T-helper 2 cell (primary cell): ENCODE results near the gene GFOD2.
A peak's percentile ranks its signal among the peaks of the same experiment; 100 is the strongest.
"Not testable (repeated sequence)": the region's sequence is repeated elsewhere in the genome, so short reads cannot be mapped to it uniquely, and the experiment has no call there.

Experiments
- DNase-seq, 5 experiments: peaks; one replicate each; pipeline versions ENCODE4 v3.0.0 to v3.0.0-alpha.2; 2012 to 2022

The GFOD2 gene

DNA sequence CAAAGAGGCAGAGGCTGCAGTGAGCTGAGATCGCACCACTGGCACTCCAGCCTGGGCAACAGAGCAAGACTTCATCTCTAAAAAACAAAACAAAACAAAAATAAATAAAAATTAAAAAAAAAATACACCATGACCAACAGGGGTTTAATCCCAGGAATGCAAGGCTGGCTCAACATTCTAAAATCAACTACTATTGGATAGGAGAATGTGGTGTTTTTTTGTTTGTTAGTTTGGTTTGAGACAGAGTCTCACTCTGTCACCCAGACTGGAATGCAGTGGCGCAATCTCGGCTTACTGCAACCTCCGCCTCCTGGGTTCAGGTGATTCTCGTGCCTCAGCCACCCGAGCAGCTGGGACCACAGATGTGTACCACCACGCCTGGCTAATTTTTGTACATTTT is 19.9 kb downstream of the GFOD2 start:
- DNase-seq = peak in 1 of 5 experiments; percentile 13

DNA sequence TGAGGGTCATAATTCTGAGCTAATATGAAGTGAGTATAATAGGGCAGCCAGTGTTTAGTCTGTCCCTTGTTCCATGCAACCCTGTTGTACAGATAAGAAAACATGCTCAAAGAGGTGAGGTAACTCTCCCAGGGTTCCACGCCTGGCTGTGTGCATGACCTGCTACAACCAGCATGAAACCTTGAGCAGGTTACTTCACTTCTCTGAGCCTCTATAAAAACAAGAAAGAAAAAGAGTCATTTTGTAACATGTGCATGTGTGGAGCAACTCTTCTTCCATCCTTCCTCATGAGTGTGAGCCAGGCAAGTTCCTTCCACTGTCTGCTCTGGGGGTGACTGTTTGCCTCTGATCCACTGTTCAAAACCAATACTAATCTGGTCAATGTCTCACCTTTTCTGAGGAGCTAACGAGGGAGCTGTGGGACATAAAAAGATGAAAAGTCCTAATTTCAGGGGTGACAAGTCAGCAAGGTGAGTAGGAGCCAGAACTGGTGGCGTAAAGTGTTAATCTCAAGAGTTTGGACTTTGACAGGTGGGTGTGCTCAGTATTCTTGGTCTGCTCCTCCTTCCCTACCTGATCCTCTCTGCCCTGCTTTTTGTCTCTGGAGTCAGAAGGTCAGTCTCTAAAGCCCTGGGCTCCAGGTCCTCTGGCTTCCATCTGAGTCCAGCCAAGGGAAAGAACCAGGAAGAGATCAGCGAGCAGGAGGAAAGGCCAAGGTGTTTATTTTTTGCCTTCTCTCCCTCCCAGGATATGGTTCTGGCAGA is 21.5 kb downstream of the GFOD2 start:
- no peak for DNase-seq

DNA sequence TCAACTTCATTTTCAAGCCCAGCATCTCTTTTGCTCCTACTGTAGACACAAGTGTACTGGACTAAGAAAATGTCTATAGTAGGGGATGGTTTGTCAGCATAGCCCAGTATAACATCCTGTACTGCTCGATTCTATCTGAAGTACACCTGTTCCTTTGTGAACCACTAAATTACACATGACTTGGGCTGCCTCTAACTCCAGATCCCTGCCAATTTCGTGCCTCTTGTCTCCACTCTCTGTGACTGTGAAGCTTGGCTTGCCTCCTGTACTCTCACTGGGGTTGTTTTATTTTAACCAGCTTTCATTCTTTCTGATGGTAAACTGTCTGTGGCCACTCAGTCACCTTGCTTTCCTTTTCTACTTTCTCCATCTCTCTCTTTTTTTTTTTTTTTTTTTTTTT is 24.5 kb downstream of the GFOD2 start:
- no peak for DNase-seq

DNA sequence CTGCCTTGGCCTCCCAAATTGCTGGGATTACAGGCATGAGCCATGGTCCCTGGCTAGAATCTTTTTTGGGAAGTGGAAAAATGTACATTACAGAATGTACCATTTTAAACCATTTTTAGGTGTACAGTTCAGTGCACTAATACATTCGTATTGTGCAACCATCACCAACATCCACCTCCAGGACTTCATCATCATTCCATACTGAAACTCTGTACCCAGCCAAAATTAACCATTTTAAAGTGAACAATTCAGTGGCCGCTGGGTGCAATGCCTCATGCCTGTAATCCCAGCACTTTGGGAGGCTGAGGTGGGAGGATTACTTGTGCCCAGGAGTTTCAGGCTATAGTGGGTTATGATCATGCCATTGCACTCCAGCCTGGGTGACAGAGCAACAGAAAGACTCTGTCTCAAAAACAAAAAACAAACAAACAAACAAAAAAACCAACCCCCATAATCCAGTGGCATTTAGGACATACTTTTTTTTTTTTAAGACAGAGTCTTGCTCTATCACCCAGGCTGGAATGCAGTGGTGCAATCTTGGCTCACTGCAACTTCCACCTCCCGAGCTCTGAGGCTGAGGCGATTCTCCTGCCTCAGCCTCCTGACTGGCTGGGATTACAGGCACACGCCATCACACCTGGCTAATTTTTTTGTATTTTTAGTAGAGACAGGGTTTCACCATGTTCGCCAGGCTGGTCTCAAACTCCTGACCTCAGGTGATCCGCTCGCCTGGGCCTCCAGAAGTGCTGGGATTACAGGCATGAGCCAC is 25.4 kb downstream of the GFOD2 start:
- not testable (repeated sequence) for DNase-seq

DNA sequence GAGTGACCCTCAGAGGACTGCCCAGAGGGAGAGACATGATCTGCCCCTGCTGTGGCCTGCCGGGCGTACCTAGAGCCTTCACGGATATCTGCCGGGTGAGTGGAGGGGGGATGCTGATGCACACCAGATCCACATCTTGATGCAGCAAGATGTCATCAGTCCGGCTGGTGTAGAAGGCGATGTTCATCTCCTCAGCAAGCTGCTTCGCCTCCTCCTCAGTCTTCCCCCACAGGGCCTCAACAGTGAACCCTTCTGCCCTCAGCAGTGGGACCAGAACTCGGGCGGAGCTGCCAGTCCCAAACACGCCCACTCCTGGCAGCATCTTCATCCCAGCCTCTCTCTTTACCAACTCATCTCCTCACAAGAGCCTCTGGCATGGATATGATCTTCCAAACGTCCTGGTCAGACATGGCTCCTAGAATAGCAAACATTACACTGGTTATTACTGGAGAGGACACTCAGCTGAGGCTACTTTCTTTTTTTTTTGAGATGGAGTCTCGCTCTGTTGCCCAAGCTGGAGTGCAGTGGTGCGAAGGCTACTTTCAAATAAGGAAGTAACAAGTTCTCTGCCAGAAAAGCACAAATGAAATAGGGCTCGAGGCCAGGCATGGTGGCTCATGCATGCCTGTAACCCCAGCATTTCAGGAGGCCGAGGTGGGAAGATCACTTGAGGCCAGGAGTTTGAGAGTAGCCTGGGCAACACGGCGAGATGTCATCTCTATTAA is 33.6 kb downstream of the GFOD2 start:
- DNase-seq = no peak

DNA sequence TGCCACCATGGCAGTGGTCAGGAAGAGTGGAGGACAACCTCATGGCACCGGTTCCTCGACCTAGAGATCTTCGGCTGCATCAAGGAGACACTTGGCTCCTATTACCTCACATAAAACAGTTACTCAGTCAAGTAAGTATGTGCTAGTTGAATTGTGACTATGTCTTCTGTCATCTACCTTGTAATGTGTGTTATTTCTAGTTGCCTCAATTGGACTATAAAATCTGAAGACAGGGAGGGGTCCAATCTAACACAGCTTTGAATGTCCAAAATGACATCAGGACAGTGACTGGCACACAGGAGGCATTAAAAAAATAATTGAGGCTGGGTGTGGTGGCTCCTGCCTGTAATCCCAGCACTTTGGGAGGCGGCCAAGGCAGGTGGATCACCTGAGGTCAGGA is 35.3 kb downstream of the GFOD2 start:
- no peak for DNase-seq

DNA sequence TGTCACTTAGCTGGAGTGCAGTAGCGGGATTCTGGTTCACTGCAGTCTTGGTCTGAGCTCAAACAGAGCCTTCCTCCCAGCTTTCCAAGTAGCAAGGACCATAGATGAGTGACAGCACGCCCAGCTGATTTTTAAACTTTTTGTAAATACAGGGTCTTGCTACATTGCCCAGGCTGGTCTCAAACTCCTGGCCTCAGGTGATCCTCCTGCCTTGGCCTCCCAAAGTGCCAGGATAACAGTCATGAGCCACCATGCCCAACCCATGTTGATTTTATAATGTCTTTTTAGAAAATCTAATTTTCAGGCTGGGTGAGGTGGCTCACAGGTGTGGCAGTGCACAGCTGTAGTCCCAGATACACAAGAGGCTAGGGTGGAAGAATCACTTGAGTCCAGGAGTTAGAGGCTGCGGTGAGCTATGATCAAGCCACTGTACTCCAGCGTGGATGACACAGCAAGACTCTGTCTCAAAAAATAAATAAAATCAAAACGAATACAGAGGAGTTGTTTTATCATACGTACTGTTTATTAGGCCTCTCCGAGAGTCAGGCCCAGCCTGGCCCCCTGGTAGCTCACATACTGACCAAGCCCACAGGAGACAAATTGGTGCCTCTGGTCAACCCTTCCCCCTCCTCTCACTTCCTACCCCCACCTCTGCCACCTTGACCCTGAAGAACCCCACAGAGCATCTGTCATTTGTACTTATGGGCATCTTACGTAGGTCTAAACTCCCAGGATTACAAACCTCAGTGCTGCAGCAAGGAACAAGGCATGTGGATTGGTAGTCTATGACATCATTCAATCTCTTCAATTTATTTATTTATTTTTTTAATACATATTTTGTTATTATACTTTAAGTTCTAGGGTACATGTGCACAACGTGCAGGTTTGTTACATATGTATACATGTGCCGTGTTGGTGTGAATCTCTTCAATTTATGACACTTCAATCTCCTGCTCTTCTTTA is 38.9 kb downstream of the GFOD2 start:
- DNase-seq = no peak

DNA sequence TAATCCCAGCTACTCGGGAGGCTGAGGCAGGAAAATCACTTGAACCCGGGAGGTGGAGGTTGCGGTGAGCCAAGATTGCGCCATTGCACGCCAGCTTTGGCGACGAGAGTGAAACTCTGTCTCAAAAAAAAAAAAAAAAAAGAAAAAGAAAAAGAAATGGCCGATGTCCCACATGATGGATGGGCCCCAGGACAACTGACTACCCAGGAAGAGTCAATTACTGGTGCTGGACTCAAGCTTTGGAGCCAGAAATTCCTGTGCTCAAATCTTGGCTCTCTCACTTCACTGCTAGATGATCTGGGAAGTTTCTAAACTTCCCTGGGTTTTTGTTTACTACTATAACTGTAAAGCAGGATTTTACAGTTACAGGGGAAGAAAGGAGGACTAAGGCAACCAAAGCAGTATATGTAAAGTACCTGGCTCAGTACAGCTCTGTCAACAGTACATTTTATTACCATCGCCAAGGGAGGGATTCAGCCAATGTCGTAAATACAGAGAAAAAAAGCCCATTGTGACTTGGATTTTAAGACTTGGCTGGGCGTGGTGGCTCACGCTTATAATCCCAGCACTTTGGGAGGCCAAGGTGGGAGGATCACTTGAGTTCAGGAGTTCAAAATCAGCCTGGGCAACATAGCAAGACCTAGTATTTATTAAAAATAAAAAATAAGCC is 40.6 kb downstream of the GFOD2 start:
- DNase-seq = no peak

DNA sequence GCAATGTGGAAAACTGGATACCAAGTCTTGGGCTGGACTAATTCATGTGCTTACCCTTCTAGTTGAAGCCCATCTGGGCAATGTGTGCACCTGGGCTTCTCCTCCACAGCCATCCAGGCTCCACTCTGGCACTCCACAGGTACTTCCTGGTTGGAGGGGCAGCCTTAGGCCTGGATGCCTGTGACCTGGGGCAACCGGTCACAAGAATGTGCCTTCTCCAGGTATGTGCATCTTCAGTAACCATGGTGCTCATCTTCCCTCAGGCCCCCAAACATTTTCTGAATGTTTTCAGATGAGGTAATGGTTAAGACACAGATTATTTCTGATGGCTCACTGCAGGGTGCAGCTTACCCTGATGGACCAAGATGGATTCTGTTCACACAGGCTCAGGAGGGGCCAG is 41.4 kb downstream of the GFOD2 start:
- DNase-seq = no peak

DNA sequence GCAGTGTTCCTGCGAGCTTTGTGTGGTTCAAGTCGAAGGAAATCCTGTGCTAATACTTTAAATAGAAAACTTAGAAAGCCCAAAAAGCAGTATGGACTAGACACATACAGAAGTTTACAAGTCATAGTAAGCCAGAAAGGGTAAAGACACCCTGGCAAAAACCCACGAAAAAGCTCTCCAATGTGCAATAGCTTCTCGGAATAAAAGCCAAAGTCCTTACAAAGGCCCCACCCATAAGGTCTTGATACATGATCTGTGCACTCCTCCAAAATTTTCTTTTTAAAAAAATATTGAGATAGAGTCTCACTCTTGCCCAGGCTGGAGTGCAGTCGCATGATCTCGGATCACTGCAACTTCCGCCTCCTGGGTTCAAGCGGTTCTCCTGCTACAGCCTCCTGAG is 42.2 kb downstream of the GFOD2 start:
- no peak for DNase-seq

DNA sequence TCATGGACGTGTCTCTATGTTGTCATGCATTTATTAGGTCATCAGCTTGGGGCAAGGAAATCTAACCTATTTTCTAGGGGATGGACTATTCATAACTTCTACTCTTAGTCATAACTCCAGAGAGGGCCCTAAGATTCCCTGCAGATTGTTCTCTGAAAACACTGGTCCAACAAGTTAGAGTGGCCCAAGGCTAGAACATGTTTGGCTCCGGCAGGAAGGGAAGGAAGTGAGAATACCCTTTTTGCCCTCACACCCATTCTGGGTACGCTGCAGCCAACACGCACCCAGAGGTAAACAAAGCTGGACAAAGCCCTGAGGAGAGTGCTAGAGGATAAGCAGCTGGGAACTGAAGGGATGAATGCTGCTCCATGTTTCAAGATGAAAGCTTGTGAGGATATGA is 42.6 kb downstream of the GFOD2 start:
- no peak for DNase-seq

DNA sequence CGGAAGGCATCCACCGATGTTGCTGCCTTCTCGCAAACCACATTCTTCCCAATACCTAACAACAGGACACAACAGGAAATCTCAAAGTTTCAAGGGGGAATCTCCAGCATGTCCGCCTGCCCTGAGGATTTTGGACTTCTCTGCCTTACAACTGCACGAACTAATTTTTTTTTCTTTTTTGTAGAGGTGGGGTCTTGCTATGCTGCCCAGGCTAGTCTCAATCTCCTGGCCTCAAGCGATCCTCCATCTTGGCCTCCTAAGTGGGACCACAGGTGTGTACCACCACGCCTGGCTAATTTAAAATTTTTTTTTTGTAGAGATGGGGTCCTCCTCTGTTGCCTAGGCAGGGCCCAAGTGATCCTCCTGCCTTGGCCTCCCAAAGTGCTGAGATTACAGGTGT is 43.1 kb downstream of the GFOD2 start:
- no peak for DNase-seq

DNA sequence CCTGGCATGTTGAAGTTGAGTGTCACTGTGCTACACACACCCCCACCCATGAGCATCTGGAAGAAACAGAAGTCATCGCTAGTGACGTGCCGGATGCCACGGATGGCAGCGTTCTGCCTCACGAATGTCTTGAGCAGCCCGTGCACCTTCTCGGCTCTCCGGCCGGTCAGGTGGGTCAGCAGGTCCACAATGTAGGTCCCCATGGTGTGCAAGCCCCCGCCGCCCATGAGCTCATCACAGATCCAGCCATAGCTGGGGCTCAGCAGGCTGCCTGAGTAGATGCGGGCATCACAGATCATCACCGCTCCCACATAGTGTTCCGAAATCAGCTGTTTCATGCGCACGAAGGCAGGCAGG is 43.6 kb downstream of the GFOD2 start:
- DNase-seq = no peak

DNA sequence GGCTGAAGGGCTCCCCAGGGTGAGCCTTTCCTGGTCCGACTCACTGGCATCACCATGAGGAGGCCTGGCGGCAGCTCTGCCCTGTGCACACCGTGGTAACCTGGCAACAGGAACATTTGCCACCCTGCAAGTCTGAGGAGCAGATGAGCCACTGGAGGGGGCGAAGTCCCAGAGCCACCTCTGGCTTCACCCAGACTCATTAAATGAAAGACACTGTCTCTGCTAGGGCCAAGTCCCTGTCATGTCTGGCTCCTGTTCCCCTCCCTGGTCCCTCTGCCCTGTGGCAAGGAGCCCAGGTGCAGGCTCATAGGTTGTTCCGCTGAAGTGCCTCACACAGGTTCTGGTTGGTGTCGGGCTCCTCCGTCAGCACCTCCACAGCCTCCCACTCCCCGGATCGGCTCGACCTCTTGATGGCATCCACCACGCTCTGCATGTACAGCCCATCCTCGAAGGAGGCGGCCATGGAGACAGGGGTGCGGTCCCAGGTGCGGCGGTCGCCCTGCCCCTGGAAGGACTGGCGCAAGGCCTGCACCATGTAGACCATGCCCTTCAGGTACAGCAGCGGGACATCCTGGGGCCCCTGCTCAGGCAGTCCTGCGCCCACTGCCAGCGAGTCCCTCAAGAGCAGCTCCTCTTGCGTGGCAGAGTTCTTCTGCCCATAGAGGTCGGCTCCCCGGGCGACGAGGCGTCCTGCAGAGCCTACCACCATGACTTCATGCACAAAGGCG is 44.1 kb downstream of the GFOD2 start:
- no peak for DNase-seq

DNA sequence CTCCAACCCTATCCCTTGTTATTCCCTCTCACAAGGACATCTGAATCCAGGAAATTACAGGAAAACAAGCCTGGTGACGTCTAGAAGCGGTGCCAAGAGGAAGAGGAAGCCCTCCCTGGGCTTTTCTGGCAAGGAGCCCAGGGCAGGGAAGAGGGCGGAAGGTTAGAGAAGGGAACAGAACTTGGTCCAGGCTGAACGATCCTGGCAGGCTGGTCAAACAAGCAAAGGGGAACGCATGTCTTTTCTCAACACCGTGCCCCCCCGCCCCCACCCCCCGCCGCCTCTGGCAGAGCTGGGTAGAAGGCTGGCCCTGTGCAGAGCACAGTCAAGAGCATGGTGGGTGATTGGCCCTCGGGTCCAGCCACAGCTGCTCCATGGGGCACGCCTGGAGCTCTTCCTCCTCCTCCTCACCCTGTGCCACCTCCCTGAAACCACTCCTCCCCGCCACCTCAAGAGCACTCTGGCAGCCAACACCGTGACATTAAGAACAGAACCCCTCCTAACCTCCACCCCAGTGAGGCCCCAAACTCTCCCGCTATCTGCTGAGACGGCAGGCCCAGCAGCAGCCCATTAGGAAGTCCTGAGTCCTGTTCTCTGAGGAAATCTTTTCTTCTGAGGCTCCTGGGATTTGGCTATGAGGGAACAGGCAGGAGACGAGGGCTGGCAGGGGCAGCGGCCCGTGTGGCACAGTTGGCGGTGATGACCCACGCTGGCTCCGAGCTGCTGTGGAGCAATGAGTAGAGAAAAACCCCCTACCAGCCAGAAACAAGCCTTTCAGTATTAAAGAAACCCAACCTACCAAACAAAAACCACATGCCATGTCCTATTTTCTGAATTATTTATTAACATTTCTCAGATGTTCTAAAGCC is 45.2 kb downstream of the GFOD2 start:
- DNase-seq = no peak

DNA sequence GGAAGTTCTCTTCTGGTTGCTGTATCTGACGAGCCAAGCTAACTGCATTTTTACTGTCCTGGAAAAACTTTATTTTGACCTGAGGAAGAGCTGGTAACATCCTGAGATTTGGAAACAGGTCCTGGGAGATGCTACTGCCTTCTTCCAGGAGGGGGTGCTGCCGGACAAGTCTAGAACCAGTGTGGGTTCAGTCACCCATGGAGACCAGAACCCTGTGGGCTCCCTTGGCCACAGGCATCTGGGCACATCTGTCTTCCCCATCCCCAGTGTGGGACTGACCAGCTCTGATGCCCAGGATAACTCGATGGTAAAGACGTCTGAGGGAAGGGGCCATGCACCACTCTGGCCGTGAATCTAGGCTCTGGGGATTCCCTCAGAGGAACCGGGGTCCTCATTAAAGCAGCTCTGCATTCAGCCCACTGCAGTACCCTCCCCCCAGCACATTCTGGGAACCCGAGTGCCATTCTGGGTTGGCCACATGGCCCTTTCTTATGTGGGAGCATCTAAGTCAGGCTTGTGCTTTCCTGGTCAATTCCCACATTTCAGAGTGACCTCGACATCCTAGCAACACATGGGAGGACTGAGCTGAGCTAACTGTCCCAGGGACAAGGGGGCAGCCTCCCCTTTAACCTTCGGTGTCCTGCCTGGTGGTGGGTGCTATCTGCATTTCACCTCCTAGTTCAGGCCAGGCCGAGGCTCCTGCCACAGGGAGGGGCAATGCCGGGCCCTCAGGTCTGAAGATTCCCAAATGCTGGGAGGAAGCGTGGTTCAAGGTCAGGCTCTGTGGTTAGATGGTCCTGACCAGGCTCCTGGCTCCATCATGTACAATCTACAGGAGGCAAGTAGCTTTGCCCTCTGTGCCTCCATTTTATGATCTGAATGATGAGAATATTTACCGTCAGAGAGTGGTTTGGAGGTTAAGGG is 46.1 kb downstream of the GFOD2 start:
- peak in 2 of 5 experiments; percentile 34 to 51 for DNase-seq

DNA sequence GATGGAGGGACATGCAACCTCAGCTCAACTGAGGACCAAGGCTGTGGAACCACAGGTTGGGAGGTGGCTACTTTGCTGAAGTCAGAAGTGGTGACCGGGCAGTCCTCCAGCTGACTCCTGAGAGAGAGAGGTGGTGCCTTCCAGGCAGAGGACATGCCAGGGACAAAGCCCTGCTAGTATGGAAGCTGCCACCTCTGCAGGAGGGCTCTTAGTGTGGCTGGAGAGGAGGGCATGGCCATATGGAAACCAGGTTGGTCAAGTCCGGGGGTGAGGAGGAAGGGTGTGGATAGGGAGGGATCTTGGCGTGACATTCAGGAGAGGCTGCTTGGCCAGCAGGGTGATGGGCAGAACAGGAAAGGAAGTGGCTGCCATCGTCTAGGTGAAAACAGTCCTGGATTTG is 46.8 kb downstream of the GFOD2 start:
- DNase-seq = no peak

DNA sequence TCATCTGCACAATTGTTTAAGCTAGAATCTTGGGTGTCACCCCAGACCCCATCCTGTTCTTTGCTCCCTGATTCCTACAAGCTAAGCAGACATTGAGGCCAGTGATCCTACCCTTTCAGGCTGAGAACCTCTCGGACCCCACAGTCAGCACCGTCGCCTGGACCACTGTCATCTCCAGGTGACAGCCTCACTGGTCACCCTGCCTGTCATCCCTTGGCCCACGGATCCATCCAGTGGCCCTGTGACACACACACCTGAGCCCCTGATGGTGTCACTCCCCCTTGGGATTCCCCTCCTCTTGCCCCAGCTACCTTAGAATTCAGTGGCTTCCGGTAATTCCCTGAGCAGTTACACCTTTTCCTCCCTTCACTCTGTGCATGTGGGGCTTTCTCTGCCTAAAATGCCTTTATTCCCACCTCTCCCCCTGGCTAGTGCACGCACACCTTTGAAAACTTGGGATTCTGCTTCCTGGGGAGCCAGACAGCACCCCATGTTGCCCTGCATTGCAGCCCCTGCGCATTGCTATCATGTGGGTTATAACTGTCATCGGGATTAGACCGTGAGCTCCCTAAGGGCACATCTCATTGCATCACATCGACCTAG is 49.5 kb downstream of the GFOD2 start:
- no peak for DNase-seq
